Measurements from ENCODE around the gene VOPP1.

The VOPP1 gene

GRCh38 chr7:55569797-55570196, 2.5 kb downstream of the VOPP1 start:
- Mint-ChIP-seq H3K27ac (peak overlapping the region; percentile 94), H3K4me1 (peaks cover 83% of the 10 kb centered on the region), H3K4me3 (peak overlapping the region; percentile 97), H3K9me3 (no peaks in the 10 kb centered on the region), H3K36me3 (peaks cover 6% of the 10 kb centered on the region), H3K27me3 (no peaks in the 10 kb centered on the region)

GRCh38 chr7:55569269-55569663, 3.0 kb downstream of the VOPP1 start:
- peaks cover 6% of the 10 kb centered on the region for H3K36me3 Mint-ChIP-seq
- H3K4me1 Mint-ChIP-seq: peaks cover 83% of the 10 kb centered on the region
- peak overlapping the region; percentile 94 for H3K27ac Mint-ChIP-seq
- peak overlapping the region; percentile 97 for H3K4me3 Mint-ChIP-seq
- no peaks in the 10 kb centered on the region for H3K9me3 Mint-ChIP-seq
- no peaks in the 10 kb centered on the region for H3K27me3 Mint-ChIP-seq

DNA sequence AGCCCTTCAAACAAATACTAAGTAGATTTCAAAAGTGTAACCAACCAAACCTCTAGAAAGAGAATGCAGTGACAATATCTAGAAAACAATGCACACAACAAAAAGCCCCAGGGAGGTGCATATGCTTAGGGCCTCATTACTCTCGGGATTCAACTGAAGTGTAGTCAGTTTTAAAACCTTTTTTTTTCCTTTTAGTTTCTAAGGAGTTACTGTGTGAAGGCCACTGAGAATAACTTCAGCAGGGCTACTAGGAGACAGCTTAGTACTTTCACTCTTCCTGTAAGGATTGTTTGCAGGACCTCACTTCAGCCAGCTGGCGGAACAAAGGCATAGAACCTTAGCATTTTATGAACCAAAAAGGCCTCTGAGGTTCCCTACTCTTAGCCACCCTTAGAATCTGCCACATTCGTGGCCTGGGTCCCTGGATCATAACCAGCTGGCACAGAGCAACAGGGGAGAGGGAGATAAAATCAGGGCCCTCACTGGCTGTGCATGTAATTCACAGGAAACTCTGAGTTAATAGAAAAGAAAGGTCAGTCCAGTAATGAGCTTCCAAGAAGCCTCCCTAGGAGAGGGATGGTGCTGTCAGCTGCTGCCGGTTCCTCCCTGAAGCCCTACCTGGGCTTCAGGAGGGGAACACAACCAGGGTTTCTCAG, 3.6 kb downstream of the VOPP1 start:
- Mint-ChIP-seq H3K9me3 (no peaks in the 10 kb centered on the region), H3K4me3 (peak overlapping the region; percentile 97), H3K4me1 (peaks cover 83% of the 10 kb centered on the region), H3K36me3 (peaks cover 6% of the 10 kb centered on the region), H3K27ac (peak overlapping the region; percentile 61), H3K27me3 (no peaks in the 10 kb centered on the region)

- Mint-ChIP-seq H3K4me3 (peak overlapping the region; percentile 7), H3K4me1 (peaks cover 79% of the 10 kb centered on the region), H3K27ac (peak overlapping the region; percentile 52), H3K36me3 (peaks cover 7% of the 10 kb centered on the region), H3K27me3 (no peaks in the 10 kb centered on the region), H3K9me3 (no peaks in the 10 kb centered on the region)
These were observed 4.7 kb downstream of the VOPP1 start for GRCh38 chr7:55567571-55567970.

GRCh38 chr7:55565681-55566080, 6.6 kb downstream of the VOPP1 start:
- Mint-ChIP-seq H3K4me1 (peaks cover 93% of the 10 kb centered on the region), H3K27me3 (no peaks in the 10 kb centered on the region), H3K4me3 (peak overlapping the region; percentile 60), H3K9me3 (no peaks in the 10 kb centered on the region), H3K27ac (peak overlapping the region; percentile 4), H3K36me3 (peaks cover 10% of the 10 kb centered on the region)

DNA sequence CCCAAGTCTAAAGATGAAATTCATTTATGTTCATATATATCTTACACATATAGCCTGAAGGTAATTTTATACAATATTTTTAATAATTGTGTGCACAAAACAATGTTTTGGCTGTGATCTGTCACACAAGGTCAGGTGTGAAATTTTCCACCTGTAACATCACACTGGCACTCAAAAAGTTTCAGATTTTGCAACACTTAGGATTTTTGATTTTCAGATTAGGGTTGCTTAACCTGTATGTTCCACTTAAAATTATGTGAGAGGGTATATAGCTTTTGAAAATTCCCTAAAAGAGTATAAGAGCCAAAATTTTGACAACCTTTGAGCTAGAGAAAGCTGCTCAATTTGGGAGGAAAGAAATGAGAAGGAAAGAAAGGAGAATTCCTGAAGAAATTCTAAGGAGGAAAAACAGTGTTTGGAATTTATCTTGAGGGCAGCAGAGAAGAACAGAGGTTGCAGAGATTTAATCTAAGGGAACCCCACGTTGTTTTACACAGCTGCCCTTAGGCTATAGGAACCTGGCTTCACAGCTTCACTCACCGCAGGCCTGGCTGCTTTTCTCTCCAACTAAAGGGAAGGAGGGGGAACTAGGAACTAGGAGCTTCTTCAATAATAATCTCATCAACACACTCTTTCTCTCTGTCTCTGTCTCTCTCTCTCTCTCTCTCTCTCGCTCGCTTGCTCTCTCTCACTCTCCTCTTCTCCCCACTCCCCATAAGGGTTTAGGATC, 8.5 kb downstream of the VOPP1 start:
- H3K27me3 Mint-ChIP-seq: no peaks in the 10 kb centered on the region
- H3K4me3 Mint-ChIP-seq: no peak overlapping the region
- peaks cover 94% of the 10 kb centered on the region for H3K4me1 Mint-ChIP-seq
- H3K36me3 Mint-ChIP-seq: peaks cover 10% of the 10 kb centered on the region
- peak overlapping the region; percentile 10 for H3K27ac Mint-ChIP-seq
- no peaks in the 10 kb centered on the region for H3K9me3 Mint-ChIP-seq

DNA sequence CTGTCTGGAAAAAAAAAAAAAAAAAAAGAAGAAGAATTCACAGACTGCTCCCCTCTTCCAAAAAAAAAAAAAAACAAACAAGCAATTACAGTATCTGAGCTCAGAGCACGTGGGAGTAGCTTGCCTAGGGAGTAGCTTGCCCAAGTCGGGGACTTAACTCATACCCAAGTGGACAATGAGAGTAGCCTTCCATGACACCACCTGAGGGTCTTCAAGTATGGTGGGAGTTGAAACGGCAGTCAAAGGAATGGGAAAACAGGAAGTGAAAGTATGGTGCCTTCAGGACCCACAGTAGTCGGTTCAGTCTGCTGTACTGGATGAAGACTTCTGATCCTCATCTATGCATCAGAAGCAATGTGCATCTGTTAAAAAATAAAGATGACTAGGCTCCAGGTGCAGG, 10.6 kb downstream of the VOPP1 start:
- H3K4me1 Mint-ChIP-seq: peaks cover 94% of the 10 kb centered on the region
- peaks cover 7% of the 10 kb centered on the region for H3K36me3 Mint-ChIP-seq
- H3K27me3 Mint-ChIP-seq: no peaks in the 10 kb centered on the region
- H3K9me3 Mint-ChIP-seq: no peaks in the 10 kb centered on the region
- H3K27ac Mint-ChIP-seq: no peak overlapping the region
- no peak overlapping the region for H3K4me3 Mint-ChIP-seq

DNA sequence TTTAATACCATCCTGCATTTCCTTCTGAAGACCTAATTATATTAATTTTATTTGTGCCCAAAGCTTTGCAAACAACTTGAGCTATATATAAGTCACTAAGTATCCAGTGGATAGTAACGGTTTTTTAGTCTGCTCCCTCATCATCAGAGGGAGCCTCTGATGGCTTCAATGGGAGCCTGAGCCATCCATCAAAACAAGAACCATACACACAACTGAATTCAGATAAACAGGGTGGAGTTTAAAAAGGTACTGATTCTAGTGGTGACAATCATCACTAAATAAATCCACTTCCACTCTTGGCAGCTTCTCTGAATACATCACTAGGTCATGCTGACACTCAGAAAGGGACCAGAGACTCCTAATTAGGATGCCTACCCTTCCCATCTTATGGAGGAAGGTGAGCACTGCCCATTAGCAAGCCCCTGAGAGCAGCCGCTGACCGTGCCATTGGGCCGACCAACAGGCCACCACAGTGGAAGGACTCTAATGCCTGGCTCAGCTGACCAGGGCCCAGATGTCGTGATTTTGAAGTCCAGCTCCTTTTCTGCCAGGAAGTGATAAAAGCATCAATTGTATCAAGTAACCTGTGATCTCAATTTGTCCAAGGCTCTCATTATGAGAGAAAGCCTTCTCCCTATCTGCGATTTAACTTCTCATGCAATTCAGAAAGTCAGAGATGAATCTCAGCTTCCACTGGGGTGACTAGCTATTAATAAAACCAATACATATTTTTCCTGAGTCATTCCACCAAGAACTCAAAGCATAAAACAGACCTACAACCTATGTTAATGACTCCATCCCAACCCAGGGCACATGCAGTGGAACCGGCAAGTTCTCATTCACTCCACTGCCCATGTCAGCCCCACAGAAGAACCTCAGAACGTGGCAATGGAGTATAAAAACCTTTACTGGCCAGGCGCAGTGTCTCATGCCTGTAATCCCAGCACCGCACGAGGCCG, 13.1 kb downstream of the VOPP1 start:
- Mint-ChIP-seq H3K27me3 (no peaks in the 10 kb centered on the region), H3K4me3 (no peak overlapping the region), H3K4me1 (peaks cover 94% of the 10 kb centered on the region), H3K27ac (peak overlapping the region; percentile 80), H3K9me3 (no peaks in the 10 kb centered on the region), H3K36me3 (peaks cover 15% of the 10 kb centered on the region)

- Mint-ChIP-seq H3K4me1 (peaks cover 98% of the 10 kb centered on the region), H3K36me3 (peaks cover 21% of the 10 kb centered on the region), H3K27me3 (no peaks in the 10 kb centered on the region), H3K9me3 (no peaks in the 10 kb centered on the region), H3K27ac (peak overlapping the region; percentile 69), H3K4me3 (peak overlapping the region; percentile 52)
These were observed 14.6 kb downstream of the VOPP1 start for GRCh38 chr7:55557666-55558188.

DNA sequence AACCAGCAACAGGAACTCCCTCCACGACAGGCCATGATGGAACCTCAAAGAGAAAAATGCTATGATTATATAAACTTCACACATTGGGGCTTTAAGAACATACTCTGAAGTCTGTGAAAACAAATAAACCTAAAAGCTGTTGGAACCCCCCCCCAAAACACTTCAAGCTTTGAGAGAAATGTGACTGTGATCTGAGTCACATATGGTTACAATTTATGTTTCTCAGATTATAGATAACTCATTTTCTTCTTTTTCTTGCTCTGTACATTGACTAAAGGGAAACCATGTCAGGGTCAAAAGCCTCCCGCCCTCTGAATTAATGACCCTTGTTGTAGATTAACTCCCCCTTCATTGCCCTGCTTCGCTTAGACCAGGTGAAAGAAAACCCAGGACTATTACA, 15.8 kb downstream of the VOPP1 start:
- Mint-ChIP-seq H3K36me3 (peaks cover 17% of the 10 kb centered on the region), H3K9me3 (no peaks in the 10 kb centered on the region), H3K4me3 (peak overlapping the region; percentile 13), H3K27me3 (no peaks in the 10 kb centered on the region), H3K4me1 (peaks cover 99% of the 10 kb centered on the region), H3K27ac (peak overlapping the region; percentile 19)

GRCh38 chr7:55556031-55556430, 16.3 kb downstream of the VOPP1 start:
- Mint-ChIP-seq H3K27ac (peak overlapping the region; percentile 74), H3K4me1 (peaks cover 99% of the 10 kb centered on the region), H3K9me3 (no peaks in the 10 kb centered on the region), H3K36me3 (peaks cover 17% of the 10 kb centered on the region), H3K27me3 (no peaks in the 10 kb centered on the region), H3K4me3 (peak overlapping the region; percentile 13)

DNA sequence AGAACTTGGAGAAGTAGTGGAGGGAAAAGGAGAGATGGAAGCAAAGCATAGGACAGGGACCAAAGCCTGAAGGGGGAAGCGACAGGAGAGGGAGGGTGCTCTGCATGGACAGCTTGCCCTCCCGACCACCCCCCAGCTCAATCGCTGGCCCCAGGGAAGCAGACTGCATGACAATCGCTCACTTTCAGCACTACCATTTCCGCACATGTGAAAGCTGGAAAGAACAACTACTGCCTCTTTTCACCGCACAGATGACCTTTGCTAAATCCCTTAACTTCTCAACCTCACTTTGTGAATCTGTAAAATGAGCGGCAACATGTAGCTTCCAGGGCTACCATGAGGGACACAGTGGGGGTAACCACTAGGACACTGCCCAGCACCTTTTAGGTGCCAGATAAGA, 17.1 kb downstream of the VOPP1 start:
- Mint-ChIP-seq H3K4me1 (peaks cover 99% of the 10 kb centered on the region), H3K9me3 (no peaks in the 10 kb centered on the region), H3K27ac (peak overlapping the region; percentile 74), H3K4me3 (no peak overlapping the region), H3K36me3 (peaks cover 17% of the 10 kb centered on the region), H3K27me3 (no peaks in the 10 kb centered on the region)

GRCh38 chr7:55554038-55554437, 18.3 kb downstream of the VOPP1 start:
- H3K36me3 Mint-ChIP-seq: peaks cover 18% of the 10 kb centered on the region
- no peaks in the 10 kb centered on the region for H3K9me3 Mint-ChIP-seq
- peaks cover 99% of the 10 kb centered on the region for H3K4me1 Mint-ChIP-seq
- H3K27me3 Mint-ChIP-seq: no peaks in the 10 kb centered on the region
- peak overlapping the region; percentile 56 for H3K27ac Mint-ChIP-seq
- no peak overlapping the region for H3K4me3 Mint-ChIP-seq

DNA sequence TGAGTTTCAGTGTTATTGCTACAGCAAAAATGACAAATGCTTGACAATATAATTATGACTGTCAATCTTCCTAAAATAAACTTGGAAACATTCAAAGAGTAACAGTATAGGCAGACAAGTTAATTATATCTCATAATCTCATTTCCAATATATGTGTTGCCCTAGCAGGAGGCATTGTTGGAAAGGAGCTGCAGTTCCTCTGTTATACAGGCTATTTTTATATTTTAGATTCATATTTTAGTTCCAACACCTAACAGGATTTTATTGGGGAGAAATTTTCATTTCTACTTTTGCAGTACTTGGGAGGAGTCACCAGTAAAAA, 19.3 kb downstream of the VOPP1 start:
- H3K4me3 Mint-ChIP-seq: no peak overlapping the region
- no peak overlapping the region for H3K27ac Mint-ChIP-seq
- peaks cover 20% of the 10 kb centered on the region for H3K36me3 Mint-ChIP-seq
- no peaks in the 10 kb centered on the region for H3K9me3 Mint-ChIP-seq
- peaks cover 99% of the 10 kb centered on the region for H3K4me1 Mint-ChIP-seq
- no peaks in the 10 kb centered on the region for H3K27me3 Mint-ChIP-seq

DNA sequence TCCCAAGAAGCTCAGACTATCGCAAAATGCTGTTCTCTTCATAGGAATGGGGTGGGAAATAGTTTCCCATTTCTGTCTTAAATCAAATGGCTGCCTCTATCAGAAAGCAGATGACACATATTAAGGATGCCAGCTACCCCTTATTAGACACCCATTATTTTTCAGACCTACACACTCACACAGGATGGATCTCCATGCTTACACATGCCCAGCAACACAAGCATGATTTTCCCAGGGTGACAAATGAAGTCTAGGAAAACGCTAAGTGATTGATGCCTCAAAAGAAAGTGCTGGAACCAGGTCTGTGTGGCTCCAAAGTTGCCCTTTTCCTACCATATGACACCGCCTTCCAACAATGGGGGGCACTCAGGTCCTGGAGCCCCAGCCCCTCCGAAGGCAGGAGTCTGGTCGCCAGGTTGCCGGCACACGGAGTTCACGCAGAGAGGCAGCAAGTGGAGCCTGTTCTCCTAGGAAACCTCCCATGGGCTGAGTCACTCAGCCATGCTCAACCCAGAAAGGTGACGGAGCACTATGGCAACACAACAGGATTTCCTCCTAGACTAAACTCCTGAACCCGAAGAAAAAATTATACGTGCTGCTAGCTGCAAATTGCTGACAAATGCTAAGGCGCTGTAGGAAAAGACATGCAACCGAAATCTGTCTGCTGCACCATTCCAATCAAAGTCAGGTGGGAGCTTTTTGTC, 19.8 kb downstream of the VOPP1 start:
- Mint-ChIP-seq H3K27ac (peak overlapping the region; percentile 19), H3K4me3 (no peak overlapping the region), H3K9me3 (no peaks in the 10 kb centered on the region), H3K27me3 (no peaks in the 10 kb centered on the region), H3K4me1 (peaks cover 99% of the 10 kb centered on the region), H3K36me3 (peaks cover 20% of the 10 kb centered on the region)
